Measurements from ENCODE around the gene DPF1. TPM values are rescaled to one million over a fixed set of nuclear protein-coding genes. Genes with fewer than 3 reads are reported as not detected.
"Not testable (repeated sequence)": the region's sequence is repeated elsewhere in the genome, so short reads cannot be mapped to it uniquely, and the experiment has no call there.

DPF1 gene
- total and polyA plus RNA-seq, 2 experiments from 2014 or later, result 6.5 to 7.8 TPM

GRCh38 chr19:38233740-38234251 lies 9.8 kb upstream of the DPF1 start:
- Histone ChIP-seq H3K4me1 (ENCODE audit: low read depth) (no peaks in the 10 kb centered on the region), H3K36me3 (no peaks in the 10 kb centered on the region), H3K4me3 (no peak overlapping the region), H3K9me3 (ENCODE audit: low read depth) (no peaks in the 10 kb centered on the region), H3K27me3 (peaks cover 19% of the 10 kb centered on the region), H3K27ac (no peak overlapping the region)
- DNase-seq (ENCODE audit: low read depth in 1 of 2, low spot score in 1 of 2), result peak; percentile 78 to 88
- peak; percentile 88 for TF ChIP-seq CTCF (IDR thresholded peaks at IDR 0.05; ENCODE audit: low read depth, low read length)

- TF ChIP-seq CTCF (IDR thresholded peaks at IDR 0.05; ENCODE audit: low read depth, low read length), result no peak
- Histone ChIP-seq H3K27me3 (peaks cover 23% of the 10 kb centered on the region), H3K27ac (no peak overlapping the region), H3K36me3 (no peaks in the 10 kb centered on the region), H3K4me1 (ENCODE audit: low read depth) (no peaks in the 10 kb centered on the region), H3K4me3 (no peak overlapping the region), H3K9me3 (ENCODE audit: low read depth) (no peaks in the 10 kb centered on the region)
- DNase-seq (ENCODE audit: low read depth in 1 of 2, low spot score in 1 of 2), result no peak
These were observed 7.9 kb upstream of the DPF1 start for GRCh38 chr19:38231918-38232317.

GRCh38 chr19:38230506-38231133 lies 6.6 kb upstream of the DPF1 start:
- H3K27ac ChIP-seq; H3K4me3 ChIP-seq; H3K4me1 ChIP-seq (ENCODE audit: low read depth); H3K36me3 ChIP-seq; DNase-seq (ENCODE audit: low read depth in 1 of 2, low spot score in 1 of 2); H3K9me3 ChIP-seq (ENCODE audit: low read depth): not testable (repeated sequence)
- peaks cover 23% of the 10 kb centered on the region for H3K27me3 ChIP-seq

GRCh38 chr19:38229585-38230073 lies 5.6 kb upstream of the DPF1 start:
- peak; percentile 92 to 95 for DNase-seq (ENCODE audit: low read depth in 1 of 2, low spot score in 1 of 2)
- no peaks in the 10 kb centered on the region for H3K4me1 ChIP-seq (ENCODE audit: low read depth)
- no peaks in the 10 kb centered on the region for H3K9me3 ChIP-seq (ENCODE audit: low read depth)
- H3K27ac ChIP-seq, result no peak overlapping the region
- H3K4me3 ChIP-seq, result peak overlapping the region; percentile 56
- no peaks in the 10 kb centered on the region for H3K36me3 ChIP-seq
- H3K27me3 ChIP-seq, result peaks cover 23% of the 10 kb centered on the region
- TF ChIP-seq CTCF (IDR thresholded peaks at IDR 0.05; ENCODE audit: low read depth, low read length), result no peak

- Histone ChIP-seq H3K4me3 (peak overlapping the region; percentile 56), H3K4me1 (ENCODE audit: low read depth) (no peaks in the 10 kb centered on the region), H3K27ac (no peak overlapping the region), H3K27me3 (peaks cover 23% of the 10 kb centered on the region), H3K36me3 (no peaks in the 10 kb centered on the region), H3K9me3 (ENCODE audit: low read depth) (no peaks in the 10 kb centered on the region)
- no peak for TF ChIP-seq CTCF (IDR thresholded peaks at IDR 0.05; ENCODE audit: low read depth, low read length)
- peak in 1 of 2 donors; percentile 71 for DNase-seq (ENCODE audit: low read depth in 1 of 2, low spot score in 1 of 2)
These were observed 4.7 kb upstream of the DPF1 start for GRCh38 chr19:38228491-38229439.

All from cardiac muscle cell (in vitro differentiated cells and primary cell).